Stimulated activated CD8-positive, alpha-beta memory T cell treated with anti-CD3 and anti-CD28 coated beads, Interleukin-4, amount 100 ng/mL, for 24 hours (primary cell): ENCODE results near the gene L3MBTL4.

Experiments
- DNase-seq: peaks from one replicate; pipeline ENCODE4 v3.0.0-alpha.2; 2020; ENCODE audit warnings: low read depth

L3MBTL4 gene

GRCh38 chr18:6363216-6363615 is 51.5 kb downstream of the L3MBTL4 start:
- DNase-seq, result no peak

DNA sequence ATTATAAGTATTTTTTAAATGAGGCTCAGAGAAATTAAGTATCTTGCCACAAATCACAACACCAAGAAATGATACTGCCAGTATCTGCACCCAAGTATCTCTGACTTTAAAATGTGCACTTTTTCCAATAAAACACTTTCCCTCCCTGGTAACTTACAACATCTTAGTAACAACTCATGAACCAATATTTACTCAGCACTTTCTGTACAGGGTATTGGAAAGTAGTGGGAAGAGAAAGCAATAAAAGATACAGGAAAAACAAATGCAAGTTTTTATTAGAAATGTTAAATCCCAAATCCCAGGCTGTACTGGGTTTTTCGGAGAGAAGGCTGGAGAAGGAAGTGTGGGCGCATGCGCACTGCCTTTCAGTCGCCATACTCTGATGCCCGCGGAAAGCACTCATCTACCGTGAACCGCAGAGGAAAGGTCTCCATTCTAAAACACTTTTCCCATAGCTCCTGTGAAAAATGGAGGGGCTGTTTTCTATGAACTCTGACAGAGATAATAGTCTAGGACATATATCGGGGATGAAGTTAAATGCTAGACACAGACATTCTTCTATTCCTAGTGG is 52.1 kb downstream of the L3MBTL4 start:
- DNase-seq, result no peak

DNA sequence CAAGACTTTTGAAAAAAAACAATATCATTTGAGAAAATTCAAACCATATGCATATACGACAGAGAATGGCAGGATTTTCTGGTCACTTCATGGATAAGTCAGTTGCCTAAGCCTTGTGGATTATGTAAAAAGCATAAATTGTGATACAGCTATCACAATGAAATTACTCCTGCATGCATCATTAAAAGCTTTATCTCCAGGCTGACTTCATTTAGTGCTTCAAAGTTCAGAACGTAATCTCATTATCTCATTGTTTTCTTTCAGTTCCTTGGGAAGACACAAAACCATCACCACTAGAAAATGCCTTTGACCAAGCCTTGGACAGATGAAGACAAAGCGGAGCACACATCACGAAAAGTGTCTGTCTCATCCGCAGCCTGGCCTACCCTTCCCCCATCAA is 57.0 kb downstream of the L3MBTL4 start:
- no peak for DNase-seq

- no peak for DNase-seq
Measured at GRCh38 chr18:6355789-6356589, 58.7 kb downstream of the L3MBTL4 start.

DNA sequence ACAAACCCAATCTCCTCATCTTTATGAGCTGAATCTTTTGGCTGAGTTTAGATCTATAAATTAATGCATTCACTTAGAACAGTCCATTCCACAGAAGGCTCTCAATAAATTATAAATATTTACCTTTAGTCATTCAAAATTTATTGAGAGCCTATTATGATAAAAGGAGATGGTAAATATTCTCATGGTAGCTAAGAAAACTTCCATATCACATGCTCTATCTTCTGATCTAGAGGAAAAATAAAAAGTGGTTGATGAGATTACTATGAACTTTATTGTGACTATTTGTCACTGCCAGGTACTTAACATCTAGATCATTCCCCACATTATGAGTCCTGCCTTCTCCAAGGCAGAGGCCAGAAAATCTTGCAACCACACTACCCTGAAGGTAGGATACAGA is 62.4 kb downstream of the L3MBTL4 start:
- no peak for DNase-seq

DNA sequence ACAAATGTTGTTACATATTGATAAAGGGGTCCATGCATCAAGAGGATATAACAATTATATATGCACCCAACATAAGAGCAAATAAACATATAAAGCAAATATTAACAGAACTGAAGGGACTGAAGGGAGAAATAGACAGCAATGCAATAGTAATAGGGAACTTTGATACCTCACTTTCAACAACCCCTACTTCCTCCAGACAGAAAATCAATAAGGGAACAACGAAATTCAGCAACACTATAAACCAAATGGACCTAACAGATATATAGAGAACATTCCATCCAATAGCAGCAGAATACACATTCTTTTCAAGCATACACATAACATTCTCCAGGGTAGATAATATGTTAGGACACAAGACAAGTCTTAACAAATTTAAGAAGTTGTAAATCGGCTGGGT is 71.7 kb downstream of the L3MBTL4 start:
- no peak for DNase-seq

- DNase-seq, result no peak
Measured at GRCh38 chr18:6341709-6342108, 73.0 kb downstream of the L3MBTL4 start.

- no peak for DNase-seq
Measured at GRCh38 chr18:6341303-6341702, 73.4 kb downstream of the L3MBTL4 start.

DNA sequence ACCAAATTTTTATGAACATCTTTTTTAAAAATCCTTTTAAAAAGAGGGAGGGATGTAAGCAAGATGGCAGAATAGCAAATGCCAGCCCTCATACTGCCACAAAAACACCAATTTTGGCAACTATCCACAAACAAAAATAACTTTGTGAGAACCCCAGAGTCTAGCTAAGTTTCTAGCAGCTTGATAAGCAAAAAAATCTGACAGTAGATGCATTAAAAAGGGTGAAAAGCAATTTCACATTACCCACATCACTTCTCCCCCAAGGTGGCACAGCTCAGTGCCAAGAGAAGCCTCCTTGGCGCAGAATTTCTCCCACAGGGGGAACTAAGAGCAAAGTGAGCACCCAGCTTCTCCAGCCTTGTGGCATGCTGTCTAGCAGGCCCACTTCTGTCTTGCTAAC is 74.6 kb downstream of the L3MBTL4 start:
- no peak for DNase-seq

GRCh38 chr18:6336239-6336638 is 78.5 kb downstream of the L3MBTL4 start:
- DNase-seq, result no peak

DNA sequence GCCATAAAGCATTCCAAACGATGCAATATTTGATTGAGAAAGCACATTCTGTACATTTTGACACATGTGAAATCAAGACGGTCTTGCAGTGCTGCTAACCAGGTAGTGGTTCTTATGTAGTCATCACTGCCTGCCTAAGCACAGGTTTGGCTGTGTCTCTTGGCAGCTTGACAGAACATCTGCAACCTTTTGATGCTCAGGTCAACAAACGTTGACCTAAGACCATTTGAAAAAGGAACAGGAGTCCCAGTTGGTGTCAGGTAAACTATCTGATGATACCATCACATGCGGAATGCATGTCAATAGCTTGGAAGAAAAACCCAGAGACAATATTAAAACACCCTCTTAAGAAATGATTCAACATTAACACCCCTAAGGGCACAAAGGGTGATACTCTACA is 80.7 kb downstream of the L3MBTL4 start:
- no peak for DNase-seq

DNA sequence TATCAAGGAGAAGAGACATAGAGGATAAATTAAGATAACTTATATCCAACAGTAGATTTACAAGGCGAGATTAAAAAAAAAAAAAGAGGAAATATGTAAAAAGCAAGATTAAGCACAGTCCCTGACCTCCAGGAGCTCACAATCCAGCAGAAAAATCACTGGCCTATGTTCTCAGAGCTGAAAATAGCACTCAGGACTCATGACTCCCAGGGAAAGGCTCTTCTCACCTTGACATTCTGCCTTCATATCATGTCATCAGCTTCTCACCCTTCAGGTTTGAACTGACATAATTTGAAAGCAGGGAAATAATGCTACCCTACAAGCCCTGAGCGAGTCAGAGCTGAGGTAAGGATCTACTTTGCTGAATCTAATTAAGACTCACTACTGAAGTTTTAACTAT is 82.8 kb downstream of the L3MBTL4 start:
- no peak for DNase-seq

- no peak for DNase-seq
Measured at GRCh38 chr18:6330786-6331185, 83.9 kb downstream of the L3MBTL4 start.

DNA sequence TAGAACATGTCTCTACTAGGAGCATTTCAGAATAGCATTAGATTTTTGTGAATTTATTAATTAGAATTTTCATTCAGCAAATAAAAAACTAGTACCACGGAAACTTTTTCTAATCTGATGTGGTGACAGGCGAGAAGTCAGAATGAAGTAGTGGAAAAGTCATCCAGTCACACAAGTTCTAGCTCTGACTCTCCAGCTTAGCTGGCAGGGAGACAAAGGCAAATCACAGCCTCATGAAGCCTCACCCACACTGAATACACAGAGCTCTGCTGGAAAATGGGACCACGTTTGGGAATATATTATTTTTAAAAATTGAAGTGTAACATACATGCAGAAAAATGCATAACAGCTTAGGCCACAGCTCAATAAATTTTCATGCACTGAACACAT is 86.1 kb downstream of the L3MBTL4 start:
- DNase-seq, result no peak

- DNase-seq, result no peak
Measured at GRCh38 chr18:6327895-6328620, 86.7 kb downstream of the L3MBTL4 start.

DNA sequence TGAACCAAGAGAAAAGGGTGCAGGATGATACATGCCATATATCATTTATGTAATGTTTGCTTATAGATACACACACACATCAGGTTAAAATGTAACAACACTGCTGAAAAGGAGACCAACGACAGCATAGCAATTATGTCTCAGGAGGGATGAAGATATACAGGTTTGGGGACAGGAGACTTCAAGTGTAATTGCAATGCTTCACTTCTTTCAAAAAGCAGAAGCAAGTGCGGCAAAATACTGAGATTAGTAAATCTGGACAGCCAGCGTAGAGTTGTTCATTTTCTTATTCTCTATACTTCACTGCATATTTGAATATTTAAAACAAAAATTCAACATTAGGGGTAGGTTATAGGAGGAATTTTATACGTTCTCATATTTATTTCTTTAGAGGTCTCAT is 87.2 kb downstream of the L3MBTL4 start:
- DNase-seq, result no peak

GRCh38 chr18:6326566-6326965 is 88.1 kb downstream of the L3MBTL4 start:
- no peak for DNase-seq

- DNase-seq, result no peak
Measured at GRCh38 chr18:6323319-6323889, 91.3 kb downstream of the L3MBTL4 start.

- DNase-seq, result no peak
Measured at GRCh38 chr18:6315517-6316331, 99.0 kb downstream of the L3MBTL4 start.

DNA sequence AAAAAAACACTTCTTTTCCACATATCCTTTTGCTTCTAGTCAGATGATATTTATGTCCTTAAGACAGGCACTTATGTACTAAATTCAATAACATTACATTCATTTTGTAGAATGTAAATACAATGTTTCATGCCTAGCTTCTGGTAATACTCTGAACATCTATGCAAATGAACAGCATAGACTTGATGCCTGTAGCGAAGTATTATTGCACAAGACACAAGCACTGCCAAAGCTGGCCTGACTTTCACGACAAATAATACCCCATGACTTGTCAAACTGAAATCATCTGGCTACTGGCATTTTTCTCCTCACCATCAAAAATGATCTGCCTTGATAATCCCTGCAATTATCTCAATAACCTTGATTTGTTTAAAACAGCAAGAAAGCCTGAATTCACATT is 101.3 kb downstream of the L3MBTL4 start:
- DNase-seq, result no peak

GRCh38 chr18:6311456-6312215 is 103.1 kb downstream of the L3MBTL4 start:
- DNase-seq, result no peak
